Epithelial cell of proximal tubule (primary cell): Measurements from ENCODE around the gene APOL1. TPM values are rescaled to one million over a fixed set of nuclear protein-coding genes. Genes with fewer than 3 reads are reported as not detected.
A peak's percentile ranks its signal among the peaks of the same experiment; 100 is the strongest.

ENCODE experiments used
- DNase-seq: peaks from one replicate; pipeline ENCODE4 v3.0.0-alpha.2; 2011; ENCODE audit warnings: low read depth
- H3K4me3 ChIP-seq: 2 replicates; pipeline ENCODE4 v1.5.1; 2011; ENCODE audit warnings: low read depth, mild to moderate bottlenecking, low read length
- total RNA-seq: library from RNA; depleted of rRNA; stranded (reverse); fragments of >200 nt; gene quantifications from 2 replicates; pipeline ENCODE4 v1.2.3, GENCODE V29; 2015
- TF ChIP-seq, protein P1 (sequence below): conservative IDR thresholded peaks from 2 replicates; pipeline ENCODE4 v1.5.1; 2012; ENCODE audit warnings: low read depth, mild to moderate bottlenecking, low read length

APOL1 gene
- total RNA-seq, 1 donor from 2014 or later = 5.7 TPM

DNA sequence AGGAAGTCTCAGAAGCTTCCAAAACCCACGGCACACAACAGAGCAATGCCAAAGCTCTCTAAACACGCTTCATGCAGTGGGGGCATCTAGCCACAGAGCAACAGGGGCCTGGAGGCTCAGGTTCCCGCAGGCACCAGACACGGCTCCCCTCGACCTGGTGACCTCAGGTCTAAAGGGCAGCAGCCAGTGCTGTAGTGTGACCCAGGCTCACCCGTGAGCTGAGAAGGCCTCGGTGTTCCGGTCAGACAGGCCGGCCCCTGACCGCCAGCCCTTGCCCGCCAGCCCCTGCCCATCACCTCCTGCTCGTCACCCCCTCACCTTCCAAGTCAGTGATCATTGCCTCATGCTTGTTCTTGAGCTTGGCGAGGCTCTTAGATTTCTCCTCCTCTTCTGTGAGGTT is 45.7 kb downstream of the APOL1 start:
- no peak for DNase-seq
- TF ChIP-seq, protein P1, sequence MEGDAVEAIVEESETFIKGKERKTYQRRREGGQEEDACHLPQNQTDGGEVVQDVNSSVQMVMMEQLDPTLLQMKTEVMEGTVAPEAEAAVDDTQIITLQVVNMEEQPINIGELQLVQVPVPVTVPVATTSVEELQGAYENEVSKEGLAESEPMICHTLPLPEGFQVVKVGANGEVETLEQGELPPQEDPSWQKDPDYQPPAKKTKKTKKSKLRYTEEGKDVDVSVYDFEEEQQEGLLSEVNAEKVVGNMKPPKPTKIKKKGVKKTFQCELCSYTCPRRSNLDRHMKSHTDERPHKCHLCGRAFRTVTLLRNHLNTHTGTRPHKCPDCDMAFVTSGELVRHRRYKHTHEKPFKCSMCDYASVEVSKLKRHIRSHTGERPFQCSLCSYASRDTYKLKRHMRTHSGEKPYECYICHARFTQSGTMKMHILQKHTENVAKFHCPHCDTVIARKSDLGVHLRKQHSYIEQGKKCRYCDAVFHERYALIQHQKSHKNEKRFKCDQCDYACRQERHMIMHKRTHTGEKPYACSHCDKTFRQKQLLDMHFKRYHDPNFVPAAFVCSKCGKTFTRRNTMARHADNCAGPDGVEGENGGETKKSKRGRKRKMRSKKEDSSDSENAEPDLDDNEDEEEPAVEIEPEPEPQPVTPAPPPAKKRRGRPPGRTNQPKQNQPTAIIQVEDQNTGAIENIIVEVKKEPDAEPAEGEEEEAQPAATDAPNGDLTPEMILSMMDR = no peak
- no peak overlapping the region for H3K4me3 ChIP-seq

DNA sequence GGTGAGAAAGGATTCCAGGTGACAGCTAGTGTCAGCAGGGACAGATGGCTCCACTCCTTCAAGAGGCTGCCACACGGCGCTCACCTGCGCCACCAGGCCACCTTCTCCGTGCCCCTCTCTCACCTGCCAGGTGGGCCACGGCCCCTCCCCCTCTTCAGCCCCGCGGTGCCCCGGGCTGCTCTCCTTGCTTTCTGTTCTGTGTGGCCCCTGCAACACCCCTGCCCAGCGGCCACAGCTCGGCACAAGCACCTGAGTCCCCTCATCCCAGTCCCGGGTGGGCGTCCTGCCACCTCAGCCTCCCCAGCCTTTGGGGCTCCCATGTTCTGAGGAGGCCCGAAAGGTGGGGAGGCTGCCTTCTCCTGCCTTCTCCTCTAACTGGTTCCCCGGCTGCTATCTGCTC is 46.4 kb downstream of the APOL1 start:
- DNase-seq = no peak
- TF ChIP-seq, protein P1 = no peak
- H3K4me3 ChIP-seq = no peak overlapping the region

DNA sequence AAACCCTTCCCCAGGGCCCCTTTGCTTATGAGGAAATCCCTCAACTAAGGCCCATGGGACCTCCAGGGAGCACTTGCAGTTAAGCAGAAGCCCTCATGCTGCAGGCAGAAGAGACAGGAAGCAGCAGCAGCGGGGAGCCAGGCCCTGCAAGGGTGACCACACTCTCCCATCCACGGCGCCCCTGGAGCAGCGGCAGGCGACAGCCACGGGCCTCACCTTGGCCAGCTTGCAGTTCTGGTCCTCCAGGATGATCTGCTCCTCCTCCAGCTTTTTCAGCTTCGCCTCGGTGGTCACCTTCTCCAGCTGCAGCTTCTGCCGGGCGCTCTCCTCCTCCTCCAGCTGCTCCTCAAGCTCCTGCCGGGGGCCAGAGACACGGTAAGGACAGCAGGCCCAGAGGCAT is 47.0 kb downstream of the APOL1 start:
- TF ChIP-seq, protein P1 = no peak
- H3K4me3 ChIP-seq = no peak overlapping the region
- no peak for DNase-seq

DNA sequence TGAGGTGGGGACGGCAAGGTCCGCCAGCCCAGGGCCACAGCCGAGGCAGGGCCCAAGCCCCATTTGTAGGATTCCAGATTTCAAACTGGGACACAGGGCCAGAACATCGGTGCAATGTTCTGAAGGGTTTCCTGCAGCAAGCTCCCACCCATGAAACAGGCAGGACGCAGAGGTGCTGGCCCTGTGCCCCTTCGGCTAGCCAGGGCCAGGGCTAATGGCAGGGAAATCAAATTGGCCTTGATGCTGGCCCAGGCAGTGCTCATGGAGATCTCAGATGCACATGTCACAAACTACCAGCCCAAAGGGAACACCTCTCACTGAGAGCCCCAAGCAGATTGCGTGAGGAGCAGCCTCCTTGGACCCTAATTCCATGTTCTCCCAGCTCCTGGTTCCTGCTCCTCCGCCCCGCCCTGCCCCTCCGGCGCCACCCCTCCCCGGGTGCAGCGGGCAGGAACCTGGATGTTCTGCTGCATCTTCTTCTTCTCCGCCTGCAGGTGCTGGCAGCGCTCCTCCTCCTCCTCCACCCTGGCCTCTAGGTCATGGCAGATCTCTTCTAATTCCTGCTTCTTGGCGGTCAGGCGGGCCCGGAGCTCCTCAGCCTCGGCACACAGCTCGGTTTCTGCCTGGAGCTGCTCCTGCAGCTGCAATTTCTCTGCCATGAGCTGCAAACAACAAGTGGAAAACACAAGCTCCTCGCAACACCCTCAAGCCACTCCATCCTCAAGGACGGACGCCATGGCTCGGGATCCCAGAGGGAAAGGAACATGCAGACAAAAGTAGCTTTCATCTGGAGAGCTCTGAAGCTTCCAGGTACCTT is 47.7 kb downstream of the APOL1 start:
- TF ChIP-seq, protein P1 = no peak
- no peak for DNase-seq
- no peak overlapping the region for H3K4me3 ChIP-seq

DNA sequence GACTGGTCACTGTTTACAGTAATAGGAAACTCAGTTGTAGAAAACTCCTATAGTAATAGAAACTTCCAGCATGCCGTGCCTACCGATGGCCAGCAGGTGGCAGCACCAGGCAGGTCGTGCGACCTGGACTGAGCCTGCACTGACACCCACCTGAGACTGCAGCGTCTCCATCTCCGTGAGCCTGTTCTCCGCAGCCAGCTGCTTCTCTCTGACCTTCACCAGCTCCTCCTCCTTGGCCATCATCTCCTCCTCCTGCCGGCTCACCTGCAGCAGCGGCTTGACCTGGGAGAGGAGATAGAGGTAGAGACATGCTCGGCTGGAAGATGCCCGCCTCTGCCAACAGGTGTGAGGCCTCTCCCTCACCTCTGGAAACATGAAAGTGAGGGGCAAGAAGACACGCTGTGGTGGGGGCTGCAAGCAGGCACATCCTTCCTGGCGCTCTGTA is 48.5 kb downstream of the APOL1 start:
- no peak overlapping the region for H3K4me3 ChIP-seq
- DNase-seq = no peak
- TF ChIP-seq, protein P1 = peak; percentile 92

DNA sequence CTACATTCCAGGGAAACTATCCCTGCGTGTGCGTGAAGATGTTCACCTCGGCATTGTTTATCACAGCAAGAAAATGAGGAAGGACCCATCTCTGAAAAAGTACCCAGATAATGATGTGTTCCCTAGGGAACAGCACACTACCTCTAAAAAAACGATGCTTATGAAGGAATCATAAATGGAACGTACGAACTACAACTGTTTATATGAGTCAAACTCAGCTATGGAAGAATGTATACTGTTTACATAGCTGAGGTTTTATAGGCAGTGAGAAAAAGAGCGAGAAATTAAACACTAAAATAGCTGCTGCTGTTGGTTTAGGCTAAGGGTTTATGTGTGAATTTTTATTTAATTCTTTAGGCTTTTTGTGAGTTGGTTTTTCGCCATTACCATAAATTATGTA is 48.9 kb downstream of the APOL1 start:
- TF ChIP-seq, protein P1 = no peak
- no peak overlapping the region for H3K4me3 ChIP-seq
- no peak for DNase-seq
